GM21723 (cell line): Measurements from ENCODE around the gene UST.
"Not testable (repeated sequence)": the region's sequence is repeated elsewhere in the genome, so short reads cannot be mapped to it uniquely, and the experiment has no call there.

Experiments used
- ATAC-seq: cut with Tn5 transposase; IDR thresholded peaks from one replicate; pipeline ENCODE4 v1.9.1; 2021; ENCODE audit warnings: mild to moderate bottlenecking, moderate library complexity; ENCODE audit not compliant: unreplicated experiment

UST gene

GRCh38 chr6:148831064-148831463, 84.2 kb downstream of the UST start:
- ATAC-seq, result no peak

DNA sequence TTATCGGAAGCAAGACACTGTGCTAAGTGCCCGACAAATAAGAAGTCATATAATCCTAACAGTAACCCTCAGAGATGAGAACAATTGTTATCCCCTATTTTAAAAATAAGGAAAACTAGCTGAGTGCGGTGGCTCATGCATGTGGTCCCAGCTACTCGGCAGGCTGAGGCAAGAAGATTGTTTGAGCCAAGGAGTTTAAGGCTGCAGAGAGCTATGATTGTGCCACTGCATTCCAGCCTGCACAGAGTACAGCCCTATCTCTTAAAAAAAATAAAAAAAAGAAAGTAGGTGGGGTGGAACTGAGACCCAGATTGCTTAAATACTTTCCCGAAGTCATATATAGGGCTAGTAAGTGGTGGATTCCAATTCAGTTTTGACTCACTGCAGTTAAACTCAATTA, 84.7 kb downstream of the UST start:
- ATAC-seq, result no peak

DNA sequence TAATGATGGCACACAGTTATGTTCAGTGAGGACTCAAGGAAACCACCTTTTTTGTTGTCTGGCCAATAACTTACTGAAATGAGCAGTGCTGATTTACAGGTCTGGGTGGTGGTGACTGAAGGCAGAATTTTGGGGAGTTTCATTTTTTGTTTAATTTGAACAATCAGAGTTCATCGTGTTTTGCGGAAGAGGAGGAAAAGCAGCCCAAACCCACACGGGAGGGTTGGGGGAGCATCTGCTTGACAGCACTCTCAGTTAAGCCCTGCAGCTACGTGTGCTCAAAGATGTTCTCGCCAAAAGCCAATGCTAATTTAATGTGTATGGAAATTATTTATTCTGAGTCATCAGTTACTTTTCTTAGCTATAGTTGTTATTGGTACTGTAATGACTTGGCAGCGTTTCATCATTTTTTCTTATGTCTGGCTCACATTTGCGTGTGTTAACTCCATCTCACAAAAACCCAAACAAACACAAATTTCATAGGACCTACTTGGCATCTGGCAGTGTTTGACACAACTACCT, 89.2 kb downstream of the UST start:
- no peak for ATAC-seq

GRCh38 chr6:148836751-148837150, 89.9 kb downstream of the UST start:
- no peak for ATAC-seq

DNA sequence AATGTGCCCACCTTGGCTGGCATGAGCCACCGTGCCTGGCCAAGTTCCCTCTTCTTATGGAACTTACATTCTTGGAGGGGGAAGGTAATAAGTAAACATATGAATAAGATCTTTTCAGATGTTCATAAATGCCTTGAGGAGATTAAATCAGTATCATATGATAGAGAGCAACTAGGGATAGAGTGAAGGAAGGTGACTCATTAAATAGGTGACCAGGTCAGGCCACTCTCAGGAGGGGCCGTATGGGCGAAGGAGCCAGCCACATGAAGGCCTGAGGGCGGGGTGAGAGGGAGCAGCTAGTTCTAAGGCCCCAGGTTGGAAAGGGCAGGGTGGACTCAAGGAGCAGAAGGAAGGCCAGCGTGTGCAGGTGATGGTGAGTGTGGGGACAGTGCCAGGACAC, 91.1 kb downstream of the UST start:
- ATAC-seq, result no peak

DNA sequence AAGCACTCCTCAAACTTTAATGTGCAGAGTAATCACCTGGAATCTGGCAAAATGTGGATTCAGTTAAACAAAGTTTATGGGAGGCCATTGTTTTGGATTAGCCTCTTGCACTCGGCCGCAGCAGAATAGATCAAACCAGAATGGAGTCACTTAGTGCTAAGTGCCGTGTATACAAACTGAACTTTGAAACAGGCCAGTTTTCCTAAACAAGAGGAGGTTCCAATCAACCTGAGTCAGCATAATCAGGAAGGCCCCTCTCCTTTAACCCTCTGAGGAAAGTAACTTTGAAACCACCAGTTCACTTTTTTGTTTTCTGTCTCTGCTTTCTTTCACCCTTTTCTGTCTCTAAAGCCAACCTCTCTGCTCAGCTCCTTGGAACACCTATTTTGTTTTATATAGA, 92.2 kb downstream of the UST start:
- ATAC-seq, result no peak

- ATAC-seq, result no peak
Measured at GRCh38 chr6:148840256-148840655, 93.4 kb downstream of the UST start.

DNA sequence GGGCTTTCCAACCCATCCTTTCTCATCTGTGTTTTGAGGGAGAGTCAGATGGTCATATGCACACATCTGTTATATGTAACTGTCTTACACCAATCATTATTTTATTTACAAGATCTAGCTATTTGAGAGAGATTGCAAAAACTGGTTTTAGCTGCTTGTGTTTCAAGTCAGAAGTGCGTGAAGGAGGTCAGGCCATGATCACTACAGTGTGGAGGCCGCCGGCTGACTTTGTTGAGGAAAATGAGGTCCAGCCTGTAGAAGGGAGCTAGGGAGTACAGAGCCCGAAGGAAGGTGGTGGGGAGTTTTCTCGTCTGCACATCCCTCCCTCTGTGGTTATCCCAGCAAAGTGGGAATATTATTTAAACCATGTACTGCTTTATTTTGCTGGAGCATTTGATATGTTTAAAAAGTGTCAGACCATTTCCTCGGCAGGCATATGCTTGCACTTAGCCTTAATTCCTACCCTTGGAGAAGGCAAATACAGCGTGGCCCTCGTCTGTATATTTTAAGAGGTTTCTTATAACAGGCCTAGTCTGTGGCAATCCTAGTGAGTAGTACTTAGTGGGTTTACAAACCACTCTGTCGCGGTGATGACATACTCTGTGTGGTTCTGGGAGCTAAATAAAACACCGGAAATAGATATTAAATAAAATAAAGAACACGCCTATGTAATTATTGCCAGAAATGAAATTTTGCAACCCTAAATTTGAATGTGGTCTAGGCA, 95.6 kb downstream of the UST start:
- no peak for ATAC-seq

DNA sequence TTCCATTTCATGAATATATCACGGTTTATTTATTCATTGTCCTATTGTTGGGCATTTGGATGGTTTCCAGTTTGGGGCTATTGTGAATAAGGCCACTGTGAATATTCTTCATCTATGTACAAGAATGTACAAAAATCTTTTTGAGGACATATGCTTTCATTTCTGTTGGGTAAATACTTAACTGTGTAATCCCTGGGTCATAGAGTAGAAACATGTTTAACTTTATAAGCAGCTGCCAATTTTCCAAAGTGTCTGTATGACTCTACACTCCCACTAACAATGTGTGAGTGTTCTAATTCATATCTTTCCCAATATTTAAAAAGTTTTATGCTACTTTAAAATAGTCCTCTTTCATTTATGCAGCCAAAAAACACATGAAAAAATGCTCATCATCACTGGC, 98.6 kb downstream of the UST start:
- no peak for ATAC-seq

DNA sequence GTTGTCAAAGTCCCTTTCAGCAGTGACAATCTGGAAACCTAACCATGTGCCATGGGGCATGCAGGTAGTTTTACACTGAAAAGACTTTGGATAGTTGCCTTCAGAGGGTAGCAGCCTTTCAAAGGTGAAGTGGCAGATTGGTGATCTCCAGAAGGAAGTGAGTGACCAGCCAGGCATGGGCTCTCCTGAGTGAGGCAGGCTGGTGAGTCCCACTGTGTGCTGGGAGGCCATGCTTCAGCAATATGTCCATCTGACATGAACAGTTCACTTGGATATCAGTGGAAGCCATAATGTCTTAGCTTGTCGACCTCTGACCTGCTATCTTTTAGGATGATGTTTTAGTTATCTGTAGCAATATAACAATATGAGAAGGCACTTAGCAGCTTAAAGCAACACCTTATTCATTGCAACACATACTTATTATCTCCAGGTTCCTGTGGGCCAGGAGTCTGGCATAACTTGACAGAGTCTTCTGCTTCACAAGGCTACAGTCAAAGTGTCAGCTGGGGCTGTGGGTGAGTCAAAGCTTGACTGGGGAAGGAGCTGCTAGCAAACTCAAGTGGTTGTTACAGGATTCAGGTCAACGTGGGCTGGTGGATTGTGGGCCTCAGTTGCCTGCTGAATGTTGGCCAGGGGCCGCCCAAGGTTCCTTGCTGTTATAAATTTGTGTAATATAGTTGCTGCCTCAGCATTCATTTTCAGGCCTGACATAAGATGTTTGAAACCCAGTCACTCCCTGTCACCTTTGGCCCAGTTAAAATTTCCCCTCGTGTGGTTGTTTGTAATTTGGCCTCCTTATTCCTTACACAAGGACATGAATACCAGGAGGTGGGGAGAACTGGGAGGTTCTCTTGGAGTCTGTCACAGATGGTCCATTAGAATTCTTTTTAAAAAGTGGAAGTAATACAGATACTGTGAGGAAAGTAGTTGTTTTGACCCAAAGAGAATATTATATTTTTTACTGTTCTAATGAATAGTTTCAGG, 100.2 kb downstream of the UST start:
- ATAC-seq, result no peak

GRCh38 chr6:148848915-148849314, 102.1 kb downstream of the UST start:
- no peak for ATAC-seq

GRCh38 chr6:148849449-148849848, 102.6 kb downstream of the UST start:
- ATAC-seq, result not testable (repeated sequence)

DNA sequence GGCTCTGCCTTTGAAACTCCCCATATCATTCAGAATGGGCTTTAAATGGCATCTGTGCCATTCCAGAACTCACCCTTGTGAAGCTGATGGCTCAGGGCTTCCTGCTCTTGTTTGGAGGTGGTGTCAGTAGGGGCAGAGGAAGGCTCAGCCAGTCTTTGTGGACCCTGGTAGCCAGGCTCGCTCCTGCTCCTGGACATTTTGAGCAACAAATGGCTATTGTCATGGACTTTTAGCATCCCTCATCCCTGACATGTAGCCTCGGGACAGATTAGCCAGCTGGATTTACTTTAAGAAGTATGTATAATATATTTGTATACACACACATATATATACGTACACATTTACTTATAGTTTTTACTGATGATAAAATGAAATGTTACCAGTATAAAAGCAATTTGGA, 104.1 kb downstream of the UST start:
- ATAC-seq, result no peak

DNA sequence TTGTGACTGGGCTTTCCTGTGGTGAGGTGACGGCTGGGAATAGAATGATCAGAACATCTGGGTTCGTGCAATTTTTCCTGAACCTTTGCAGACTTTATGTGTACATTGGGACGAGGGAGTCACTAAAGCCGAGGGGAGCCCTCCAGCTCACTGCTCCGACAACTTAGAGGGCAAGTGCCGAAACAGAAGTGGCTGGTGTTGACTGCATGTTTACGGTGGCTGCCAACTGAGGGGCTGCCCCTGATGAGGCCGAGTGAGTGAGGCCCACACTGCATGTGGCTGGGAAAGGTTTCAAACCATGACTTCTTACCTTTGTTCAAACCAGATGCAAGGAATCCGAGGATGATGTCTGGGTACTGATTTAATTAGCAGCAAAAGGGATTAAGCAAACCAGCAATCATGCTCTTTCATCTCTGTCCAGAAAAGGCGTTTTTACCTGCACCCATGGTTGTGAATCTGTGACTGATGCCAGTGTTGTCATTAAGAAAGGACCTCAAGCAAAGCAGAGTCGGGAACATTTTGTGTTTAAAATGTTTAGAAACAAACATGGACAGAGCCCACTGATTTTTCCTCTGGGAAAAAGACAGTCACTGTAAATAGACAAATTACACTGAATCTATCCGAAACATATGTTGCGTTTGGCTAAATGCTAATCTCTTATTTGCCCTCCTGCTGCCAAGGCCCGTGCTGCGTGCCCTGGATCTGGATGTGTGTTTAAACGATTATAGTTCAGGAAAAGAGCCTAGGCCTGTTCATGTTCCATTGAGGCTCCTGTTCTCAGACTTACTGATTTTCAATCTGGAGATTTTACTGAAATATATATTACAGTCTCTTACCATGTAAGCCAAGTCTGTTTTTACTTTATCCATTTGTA, 105.1 kb downstream of the UST start:
- ATAC-seq, result no peak

DNA sequence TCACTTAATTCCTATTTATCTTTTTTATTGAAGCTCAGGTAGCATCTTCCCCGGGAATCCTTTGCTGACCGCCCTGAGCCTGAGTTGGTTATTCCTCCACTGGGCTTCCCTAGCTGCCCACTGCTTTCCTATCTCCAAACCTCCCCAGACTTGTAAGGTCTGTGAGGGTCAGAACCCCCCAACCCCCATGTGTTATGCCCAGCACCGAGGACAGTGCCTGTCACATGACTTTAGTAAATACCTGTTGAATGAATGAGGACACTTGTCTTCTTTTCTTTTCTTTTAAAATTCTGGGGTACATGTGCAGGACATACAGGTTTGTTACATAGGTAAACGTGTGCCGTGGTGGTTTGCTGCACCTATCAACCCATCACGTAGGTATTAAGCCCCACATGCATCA, 105.9 kb downstream of the UST start:
- no peak for ATAC-seq

GRCh38 chr6:148853113-148853512, 106.3 kb downstream of the UST start:
- not testable (repeated sequence) for ATAC-seq

DNA sequence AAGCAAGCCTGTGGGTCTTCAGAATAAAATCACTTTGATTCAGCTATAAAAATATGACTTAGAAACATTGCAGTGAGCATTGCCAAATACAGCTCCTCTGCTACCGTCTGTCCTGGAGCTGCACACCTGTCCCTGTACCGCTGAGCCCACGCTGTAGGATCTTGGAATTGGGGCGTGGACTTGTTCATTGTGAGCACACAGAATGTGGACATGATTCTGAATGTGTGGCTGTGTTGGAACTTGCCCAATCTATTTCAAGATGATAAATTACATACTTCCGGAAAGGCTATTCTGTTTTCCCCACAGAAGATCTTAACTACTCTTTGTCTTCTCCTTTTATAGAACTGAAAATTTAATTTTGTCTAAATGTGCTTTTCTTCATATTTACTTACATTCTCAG, 107.3 kb downstream of the UST start:
- no peak for ATAC-seq

GRCh38 chr6:148854992-148855391, 108.2 kb downstream of the UST start:
- ATAC-seq, result no peak

DNA sequence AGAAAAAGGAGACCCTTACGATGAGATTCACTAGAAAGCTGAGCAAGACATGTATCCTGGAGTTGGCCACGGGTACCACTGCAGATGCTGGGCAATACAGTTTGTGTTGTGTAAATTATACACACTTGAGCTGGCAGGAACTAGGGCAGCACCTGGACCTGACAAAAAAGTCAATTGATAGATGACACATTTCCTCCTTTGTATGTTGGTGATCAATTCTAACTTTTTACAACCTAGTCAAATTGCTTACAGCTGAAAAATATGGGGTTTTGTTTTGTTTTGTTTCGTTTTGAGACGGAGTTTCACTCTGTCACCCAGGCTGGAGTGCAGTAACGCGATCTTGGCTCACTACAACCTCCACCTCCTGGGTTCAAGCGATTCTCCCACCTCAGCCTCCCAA, 108.9 kb downstream of the UST start:
- no peak for ATAC-seq

DNA sequence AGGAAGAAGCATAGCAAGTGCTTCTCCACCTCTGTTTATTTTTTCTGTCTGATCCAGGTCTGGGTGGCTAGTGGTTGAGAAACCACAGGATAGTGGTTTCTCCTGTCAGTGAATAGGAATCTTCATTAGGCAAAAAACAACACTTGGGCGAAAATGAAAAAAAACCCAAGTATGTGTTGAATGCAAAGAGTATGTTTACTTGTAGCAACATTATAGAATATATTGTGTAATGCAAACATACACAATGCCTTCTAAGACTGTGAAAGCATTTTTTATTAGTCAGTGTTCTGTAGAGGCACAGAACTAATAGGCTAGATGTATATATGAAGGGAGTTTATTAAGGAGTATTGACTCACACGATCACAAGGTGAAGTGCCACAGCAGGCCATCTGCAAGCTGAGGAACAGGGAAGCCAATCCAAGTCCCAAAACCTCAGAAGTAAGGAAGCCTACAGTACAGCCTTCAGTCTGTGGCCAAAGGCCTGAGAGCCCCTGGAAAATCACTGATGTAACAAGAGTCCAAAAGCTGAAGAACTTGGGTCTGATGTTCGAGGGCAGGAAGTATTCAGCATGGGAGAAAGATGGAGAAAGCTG, 111.1 kb downstream of the UST start:
- ATAC-seq, result no peak

GRCh38 chr6:148864132-148864531, 117.3 kb downstream of the UST start:
- not testable (repeated sequence) for ATAC-seq
